ACC112 (cell line): ENCODE data around the gene ZDHHC8.

Experiments used
- H2AFZ ChIP-seq: fragments of 200-600 bp; sonication (generic); one replicate; pipeline ENCODE4 v1.6.0; 2017; ENCODE audit warnings: antibody characterized with exemption, low read length; ENCODE audit not compliant: unreplicated experiment
- H3K27ac ChIP-seq: fragments of 200-600 bp; sonication (generic); 2 replicates; pipeline ENCODE4 v1.5.1; 2014; ENCODE audit warnings: low read depth, mild to moderate bottlenecking, antibody characterized with exemption, low read length, moderate library complexity
- H3K27me3 ChIP-seq: fragments of 200-600 bp; sonication (generic); 2 replicates; pipeline ENCODE4 v1.6.1; 2014; ENCODE audit warnings: mild to moderate bottlenecking, antibody characterized with exemption, low read length, moderate library complexity, mixed read lengths; ENCODE audit not compliant: insufficient read depth
- H3K36me3 ChIP-seq: fragments of 200-600 bp; sonication (generic); 2 replicates; pipeline ENCODE4 v1.6.1; 2016; ENCODE audit warnings: mild to moderate bottlenecking, antibody characterized with exemption, low read length, moderate library complexity, mixed read lengths; ENCODE audit not compliant: insufficient read depth
- H3K4me1 ChIP-seq: fragments of 200-600 bp; sonication (generic); one replicate; pipeline ENCODE4 v1.6.1; 2016; ENCODE audit warnings: low read length, mixed read lengths; ENCODE audit not compliant: insufficient read depth, unreplicated experiment, control insufficient read depth
- H3K4me3 ChIP-seq: fragments of 200-600 bp; sonication (generic); 2 replicates; pipeline ENCODE4 v1.5.1; 2014; ENCODE audit warnings: mild to moderate bottlenecking, low read depth, low read length
- H3K79me2 ChIP-seq: fragments of 200-600 bp; sonication (generic); one replicate; pipeline ENCODE4 v1.6.0; 2016; ENCODE audit warnings: low read length; ENCODE audit not compliant: control insufficient read depth, unreplicated experiment, insufficient read depth

ZDHHC8 gene

DNA sequence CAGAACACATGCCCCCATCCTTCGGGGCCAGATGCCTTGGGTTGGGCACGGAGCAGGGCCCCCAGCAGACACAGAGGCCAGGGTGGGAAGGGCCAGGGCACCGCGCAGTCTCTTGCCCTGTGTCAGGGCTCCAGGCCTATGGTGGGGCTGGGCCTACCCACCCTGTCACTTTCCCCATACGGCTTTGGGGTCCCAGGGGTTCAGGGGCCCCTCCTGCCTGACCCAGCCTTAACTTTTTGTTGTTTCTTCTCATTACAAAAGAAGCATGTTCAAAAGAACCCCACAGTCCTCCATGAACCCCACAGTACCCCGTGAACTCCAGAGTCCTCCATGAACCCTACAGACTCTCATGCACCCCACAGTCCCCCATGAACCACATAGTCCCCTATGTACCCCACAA, 52.2 kb downstream of the ZDHHC8 start:
- no peak overlapping the region for H3K27ac ChIP-seq
- no peaks in the 10 kb centered on the region for H3K4me1 ChIP-seq
- no peaks in the 10 kb centered on the region for H3K79me2 ChIP-seq
- H2AFZ ChIP-seq, result no peak overlapping the region
- no peaks in the 10 kb centered on the region for H3K36me3 ChIP-seq
- no peaks in the 10 kb centered on the region for H3K27me3 ChIP-seq
- H3K4me3 ChIP-seq, result no peak overlapping the region

DNA sequence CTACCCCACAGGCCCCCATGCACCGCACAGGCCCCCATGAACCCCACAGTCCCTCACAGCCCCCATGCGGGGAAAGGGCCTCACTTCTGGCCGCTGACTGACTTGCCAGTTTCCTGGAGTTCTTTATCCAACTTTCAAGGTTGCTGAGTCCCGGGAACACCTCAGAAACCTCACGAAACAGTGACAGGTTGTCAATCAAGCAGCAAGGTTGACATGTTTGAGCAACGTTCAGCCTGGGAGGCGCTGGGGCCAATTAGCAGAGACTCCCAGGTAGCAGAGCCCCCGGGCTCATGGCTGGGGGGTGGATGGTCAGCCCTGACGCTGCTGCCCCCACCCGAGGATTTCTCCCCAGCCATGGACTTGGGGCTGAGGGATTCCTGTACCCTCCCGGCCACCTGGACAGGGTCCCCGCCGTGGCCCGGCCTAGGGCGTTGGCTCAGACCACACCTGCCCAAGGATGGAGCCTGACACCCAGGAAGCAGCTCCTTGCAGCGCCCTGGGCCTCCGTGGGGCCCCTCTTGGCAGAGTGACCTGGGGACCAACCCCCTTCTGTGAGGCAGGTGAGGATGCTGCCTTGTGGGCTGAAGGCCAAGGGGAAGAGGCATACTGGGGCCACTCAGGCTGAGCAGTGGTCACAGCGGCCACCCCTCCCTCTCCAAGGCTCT, 53.0 kb downstream of the ZDHHC8 start:
- Histone ChIP-seq H3K27me3 (no peaks in the 10 kb centered on the region), H2AFZ (no peak overlapping the region)

DNA sequence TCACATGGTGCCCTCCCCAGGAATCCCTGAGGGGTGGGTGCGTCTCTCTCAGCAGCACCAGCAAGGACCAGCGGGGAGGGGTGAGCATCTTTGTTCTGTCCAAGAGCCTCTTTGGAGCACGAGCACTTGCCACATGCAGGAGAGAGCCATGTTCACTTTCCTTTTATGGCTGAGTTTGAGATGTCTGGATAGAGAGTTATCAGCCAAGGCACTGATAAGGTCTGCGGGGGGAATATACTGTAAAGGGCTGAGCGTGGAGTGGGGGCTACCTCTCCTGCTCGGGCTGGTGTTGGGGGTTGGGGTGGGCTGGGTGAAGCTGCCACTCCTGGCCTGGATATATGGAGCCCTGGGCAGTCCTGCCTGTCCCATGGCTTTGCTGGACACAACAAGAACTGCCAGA, 54.1 kb downstream of the ZDHHC8 start:
- H3K4me3 ChIP-seq, result no peak overlapping the region
- no peak overlapping the region for H3K27ac ChIP-seq
- no peaks in the 10 kb centered on the region for H3K36me3 ChIP-seq
- H3K27me3 ChIP-seq, result no peaks in the 10 kb centered on the region
- no peaks in the 10 kb centered on the region for H3K79me2 ChIP-seq
- H3K4me1 ChIP-seq, result no peaks in the 10 kb centered on the region
- H2AFZ ChIP-seq, result no peak overlapping the region

More for the DNA sequence above, 53.0 kb downstream of the ZDHHC8 start:
- H3K27ac ChIP-seq, result no peak overlapping the region
- no peaks in the 10 kb centered on the region for H3K4me1 ChIP-seq
- no peaks in the 10 kb centered on the region for H3K79me2 ChIP-seq
- H3K4me3 ChIP-seq, result no peak overlapping the region
- no peaks in the 10 kb centered on the region for H3K36me3 ChIP-seq

DNA sequence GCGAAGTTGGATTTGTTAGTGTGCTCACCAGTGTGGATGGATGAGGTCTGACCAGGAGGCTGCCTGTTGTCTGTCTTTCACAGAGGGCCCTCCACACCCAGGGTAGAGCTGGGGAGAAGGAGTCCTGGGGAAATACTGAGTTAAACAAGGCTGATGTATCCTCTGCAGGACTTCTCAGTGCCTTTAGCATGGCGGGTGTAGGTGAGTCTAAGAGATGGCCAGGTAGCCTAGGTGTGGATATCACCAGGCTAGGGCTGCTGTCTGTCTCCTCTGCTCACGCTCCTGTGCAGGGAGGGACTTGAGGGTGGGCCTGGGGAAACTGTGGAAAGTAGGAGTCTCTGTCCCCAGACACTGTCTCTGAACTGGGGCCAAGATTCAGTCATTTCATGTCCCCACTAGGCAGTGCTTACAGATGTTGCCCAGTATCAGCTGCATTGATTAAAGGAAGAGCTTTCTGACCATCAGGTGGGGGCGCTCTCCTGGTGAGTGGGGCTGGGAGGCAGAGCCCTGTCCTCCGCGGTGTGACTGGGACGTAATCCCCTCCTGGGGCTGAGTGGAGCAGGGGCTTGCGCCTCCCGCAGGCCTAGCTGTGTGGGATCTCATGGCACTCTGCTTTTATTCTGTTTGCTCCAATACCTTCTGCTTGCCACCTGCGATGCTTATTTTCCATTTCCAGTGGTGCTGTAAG, 54.7 kb downstream of the ZDHHC8 start:
- Histone ChIP-seq H3K4me3 (no peak overlapping the region), H2AFZ (no peak overlapping the region), H3K4me1 (no peaks in the 10 kb centered on the region), H3K27ac (no peak overlapping the region), H3K36me3 (no peaks in the 10 kb centered on the region), H3K27me3 (no peaks in the 10 kb centered on the region), H3K79me2 (no peaks in the 10 kb centered on the region)

DNA sequence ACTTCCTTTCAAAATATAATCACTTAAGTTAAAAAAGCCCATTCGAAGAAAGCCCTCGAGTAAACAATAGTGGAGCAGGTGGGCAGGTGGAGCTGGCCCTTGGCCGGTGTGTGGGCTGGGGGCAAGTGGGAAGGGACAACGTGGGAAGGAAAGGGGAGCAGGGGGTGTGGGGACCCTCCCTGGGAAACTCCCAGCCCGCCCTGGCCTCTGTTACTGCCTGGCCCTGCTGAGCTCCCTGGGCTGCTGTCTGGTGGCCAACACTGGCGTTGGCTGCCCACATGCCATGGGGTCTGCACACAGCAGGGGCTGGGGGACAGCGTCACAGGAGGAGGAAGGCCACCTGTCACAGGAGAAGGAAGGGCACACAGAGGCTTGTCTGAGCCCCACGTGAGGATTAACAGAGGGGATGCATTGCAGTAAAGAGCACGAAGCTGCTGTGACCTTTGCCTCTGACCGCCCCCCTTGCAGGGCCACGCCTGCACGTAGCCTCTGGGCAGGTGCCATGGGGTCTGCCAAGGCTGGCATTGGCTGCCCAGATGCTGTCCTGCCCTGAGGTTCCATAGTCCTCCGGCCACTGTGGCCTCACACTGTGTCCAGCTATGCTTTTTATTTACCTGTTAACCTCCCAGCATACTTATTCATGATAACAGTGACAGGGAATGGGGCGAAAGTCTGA, 55.4 kb downstream of the ZDHHC8 start:
- no peaks in the 10 kb centered on the region for H3K4me1 ChIP-seq
- no peaks in the 10 kb centered on the region for H3K79me2 ChIP-seq
- H3K27me3 ChIP-seq, result no peaks in the 10 kb centered on the region
- H2AFZ ChIP-seq, result no peak overlapping the region
- no peaks in the 10 kb centered on the region for H3K36me3 ChIP-seq
- no peak overlapping the region for H3K4me3 ChIP-seq
- no peak overlapping the region for H3K27ac ChIP-seq

DNA sequence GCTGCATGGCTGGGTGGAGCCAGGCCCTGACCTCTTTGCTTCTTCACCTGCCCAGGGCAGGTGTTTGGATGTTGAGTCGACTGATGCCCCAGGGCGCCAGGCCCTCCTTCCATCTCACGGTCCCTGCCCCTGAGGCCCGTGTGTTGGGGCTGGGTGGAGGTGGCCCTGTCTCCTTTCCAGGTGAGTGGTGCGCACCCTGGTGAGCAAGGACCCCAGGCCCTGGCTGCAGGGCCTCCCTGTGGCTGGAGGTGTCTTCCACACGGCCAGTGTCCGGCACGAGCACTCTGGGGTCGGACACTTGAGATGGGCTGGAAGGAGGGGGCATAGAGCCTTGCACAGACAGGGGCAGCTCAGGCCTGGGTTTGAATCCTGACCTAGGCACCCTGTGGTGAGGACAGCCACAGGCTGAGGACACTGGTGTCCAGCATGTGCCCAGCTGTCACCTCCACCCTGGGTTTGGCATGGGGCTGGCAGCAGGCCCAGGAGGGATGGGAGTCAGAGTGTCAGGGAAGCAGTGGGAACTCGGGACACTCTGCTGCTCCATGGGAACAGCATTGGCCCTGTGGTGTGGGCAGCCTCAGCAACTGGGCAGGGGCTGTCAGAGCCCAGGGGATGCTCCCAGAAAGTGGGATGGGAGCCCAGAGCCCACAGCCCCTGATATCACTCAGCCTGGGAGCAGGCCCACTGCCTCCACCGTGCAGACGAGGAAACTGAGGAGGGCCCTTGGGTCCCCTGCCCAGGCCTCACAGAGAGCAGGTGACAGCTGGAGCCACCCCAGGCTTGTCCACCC, 56.4 kb downstream of the ZDHHC8 start:
- Histone ChIP-seq H3K4me1 (no peaks in the 10 kb centered on the region), H2AFZ (no peak overlapping the region), H3K36me3 (no peaks in the 10 kb centered on the region), H3K4me3 (no peak overlapping the region), H3K79me2 (no peaks in the 10 kb centered on the region), H3K27ac (no peak overlapping the region), H3K27me3 (no peaks in the 10 kb centered on the region)

DNA sequence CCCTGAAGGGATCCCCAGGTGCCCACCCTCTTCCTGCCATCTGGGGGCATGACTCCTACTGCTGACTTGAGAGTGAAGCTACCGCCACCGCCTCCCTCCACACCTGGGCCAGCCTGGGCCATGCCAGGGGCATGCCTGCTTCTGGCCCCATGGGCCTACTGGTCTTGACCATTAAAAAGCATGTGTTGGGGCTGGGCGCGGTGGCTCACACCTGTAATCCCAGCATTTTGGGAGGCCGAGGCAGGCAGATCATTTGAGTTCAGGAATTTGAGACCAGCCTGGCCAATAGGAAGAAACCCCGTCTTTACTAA, 56.9 kb downstream of the ZDHHC8 start:
- Histone ChIP-seq H3K4me3 (no peak overlapping the region), H2AFZ (no peak overlapping the region), H3K4me1 (no peaks in the 10 kb centered on the region), H3K36me3 (no peaks in the 10 kb centered on the region), H3K27me3 (no peaks in the 10 kb centered on the region), H3K27ac (no peak overlapping the region), H3K79me2 (no peaks in the 10 kb centered on the region)

DNA sequence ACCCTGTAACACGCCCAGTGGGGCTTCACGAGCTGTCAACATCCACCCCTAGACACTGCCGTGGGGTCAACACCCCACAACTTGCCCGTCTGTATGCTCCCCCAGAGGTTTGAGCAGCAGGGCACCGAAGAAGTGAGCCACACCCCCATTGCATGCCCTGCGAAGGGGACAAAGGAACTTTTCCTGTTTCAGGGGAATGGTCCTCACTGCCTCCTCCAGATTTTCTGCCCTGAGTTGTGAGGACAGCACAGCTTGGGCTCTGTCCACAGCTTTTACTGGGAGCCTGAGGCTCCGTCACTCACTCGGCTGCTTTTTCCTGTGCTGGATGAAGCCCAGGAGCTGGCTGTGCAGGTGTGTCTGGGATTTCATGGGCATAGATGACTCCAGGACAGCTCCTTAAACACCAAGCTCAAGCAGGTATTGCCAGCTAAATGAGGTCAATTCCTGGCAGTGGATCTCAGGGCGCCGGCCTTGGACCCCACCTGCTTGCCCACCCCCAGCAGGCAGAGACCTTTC, 59.5 kb downstream of the ZDHHC8 start:
- Histone ChIP-seq H3K27me3 (no peaks in the 10 kb centered on the region), H3K36me3 (no peaks in the 10 kb centered on the region)

DNA sequence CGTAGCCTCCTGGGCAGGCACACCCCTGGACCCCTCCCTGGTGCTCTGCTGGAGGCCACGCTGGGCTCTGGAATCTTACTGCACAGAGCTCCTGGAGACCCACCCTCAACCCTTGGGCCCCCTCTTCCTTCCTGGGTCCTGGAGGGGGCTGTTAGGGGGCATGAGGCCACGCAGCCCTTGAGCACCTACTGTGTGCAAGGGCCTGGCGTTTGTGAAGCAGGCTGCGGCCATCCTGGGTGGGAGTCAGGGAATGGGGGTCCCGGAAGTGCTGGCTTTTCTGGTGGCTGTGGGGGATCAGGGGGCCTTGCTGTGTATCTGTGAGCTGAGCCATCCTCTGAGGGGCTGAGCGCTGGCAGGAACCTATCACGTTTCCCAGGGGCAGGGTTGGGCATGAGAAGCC, 60.2 kb downstream of the ZDHHC8 start:
- no peaks in the 10 kb centered on the region for H3K4me1 ChIP-seq
- no peaks in the 10 kb centered on the region for H3K79me2 ChIP-seq
- no peaks in the 10 kb centered on the region for H3K27me3 ChIP-seq
- H3K27ac ChIP-seq, result no peak overlapping the region
- no peak overlapping the region for H3K4me3 ChIP-seq
- no peaks in the 10 kb centered on the region for H3K36me3 ChIP-seq
- H2AFZ ChIP-seq, result no peak overlapping the region

More for the DNA sequence above, 59.5 kb downstream of the ZDHHC8 start:
- H3K4me3 ChIP-seq, result no peak overlapping the region
- no peaks in the 10 kb centered on the region for H3K79me2 ChIP-seq
- H3K27ac ChIP-seq, result no peak overlapping the region
- no peaks in the 10 kb centered on the region for H3K4me1 ChIP-seq
- H2AFZ ChIP-seq, result no peak overlapping the region

DNA sequence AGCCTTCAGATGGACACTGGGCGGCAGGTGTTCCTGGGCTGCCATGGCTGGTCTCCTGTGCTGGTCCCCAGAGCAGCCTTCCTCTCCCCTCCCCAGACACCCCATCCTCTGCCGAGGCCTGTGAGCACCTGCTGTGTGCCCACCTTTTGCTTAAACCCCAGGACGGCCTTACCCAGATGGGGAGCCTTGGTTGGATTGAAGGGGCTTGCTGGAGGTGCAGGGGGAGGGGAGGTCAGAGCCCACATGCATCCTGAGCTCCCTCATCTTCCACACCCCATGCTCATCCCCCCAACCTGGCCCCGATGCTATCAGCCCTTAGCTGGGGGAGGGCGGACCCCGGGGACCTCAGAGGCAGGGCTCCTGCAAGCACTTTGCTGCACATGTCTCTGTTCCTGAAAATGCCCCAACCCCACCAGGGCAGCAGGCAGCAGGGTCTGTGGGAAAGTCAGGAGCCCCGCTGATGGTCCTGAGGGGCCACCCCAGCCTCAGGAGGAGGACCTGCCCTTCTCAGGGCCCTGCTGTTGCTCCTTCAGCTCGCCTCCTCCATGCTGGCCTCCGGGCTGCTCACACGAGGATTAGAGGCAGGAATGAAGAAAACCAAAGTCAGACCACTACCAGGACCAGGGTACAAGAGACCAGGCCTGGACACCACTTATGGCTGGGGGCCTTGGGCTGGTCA, 60.8 kb downstream of the ZDHHC8 start:
- Histone ChIP-seq H3K79me2 (no peaks in the 10 kb centered on the region), H3K4me3 (no peak overlapping the region), H3K27me3 (no peaks in the 10 kb centered on the region), H3K4me1 (no peaks in the 10 kb centered on the region), H3K27ac (no peak overlapping the region), H3K36me3 (no peaks in the 10 kb centered on the region), H2AFZ (no peak overlapping the region)
